G401 (cell line): ENCODE measurements around the gene LIMS1. TPM values are rescaled to one million over a fixed set of nuclear protein-coding genes. Genes with fewer than 3 reads are reported as not detected.

Source experiments
- DNase-seq: peaks from one replicate; pipeline ENCODE4 v3.0.0-alpha.2; 2015; ENCODE audit warnings: low spot score
- in situ Hi-C: cut with HindIII; loops from 2 replicates; pipeline ENCODE4 v1.10.0; 2016; ENCODE audit warnings: low sequenced_read_pairs, mixed read lengths
- total RNA-seq: library from RNA; depleted of rRNA; stranded (reverse); fragments of >200 nt; shearing (Covaris generic); gene quantifications from 2 replicates; pipeline ENCODE4 v1.2.3, GENCODE V29; 2014

Gene LIMS1
- total RNA-seq, 1 experiment from 2014 or later: 68.3 TPM

GRCh38 chr2:108604196-108604595 is 69.9 kb downstream of the LIMS1 start:
- in situ Hi-C loops: no loop called here
- DNase-seq: no peak

GRCh38 chr2:108605947-108606346 is 71.7 kb downstream of the LIMS1 start:
- no peak for DNase-seq
- in situ Hi-C loops: no loop called here

- DNase-seq: peak; percentile 28
- in situ Hi-C loops: no loop called here
These were observed 73.5 kb downstream of the LIMS1 start for GRCh38 chr2:108607706-108608301.

DNA sequence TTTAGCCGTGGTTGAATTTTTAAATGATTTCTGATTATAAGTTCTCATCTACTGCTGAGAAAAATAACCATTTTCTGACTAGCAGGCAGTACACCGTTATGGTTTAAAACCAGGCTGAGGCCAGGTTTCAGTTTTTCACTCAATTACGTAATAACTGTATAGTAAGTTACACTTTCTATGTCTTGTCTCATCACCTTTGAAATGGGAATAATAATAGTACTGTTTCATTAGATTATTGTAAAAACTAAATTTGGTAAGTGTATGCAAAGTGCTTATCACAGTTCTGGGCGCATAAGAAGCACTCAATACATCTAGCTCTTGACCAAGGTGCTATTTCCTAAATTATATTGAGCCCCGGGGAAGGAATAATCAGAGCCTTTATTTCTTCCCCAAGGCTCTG is 76.8 kb downstream of the LIMS1 start:
- no peak for DNase-seq
- in situ Hi-C loops: no loop called here

- in situ Hi-C loops: no loop called here
- no peak for DNase-seq
These were observed 77.9 kb downstream of the LIMS1 start for GRCh38 chr2:108612153-108612513.

DNA sequence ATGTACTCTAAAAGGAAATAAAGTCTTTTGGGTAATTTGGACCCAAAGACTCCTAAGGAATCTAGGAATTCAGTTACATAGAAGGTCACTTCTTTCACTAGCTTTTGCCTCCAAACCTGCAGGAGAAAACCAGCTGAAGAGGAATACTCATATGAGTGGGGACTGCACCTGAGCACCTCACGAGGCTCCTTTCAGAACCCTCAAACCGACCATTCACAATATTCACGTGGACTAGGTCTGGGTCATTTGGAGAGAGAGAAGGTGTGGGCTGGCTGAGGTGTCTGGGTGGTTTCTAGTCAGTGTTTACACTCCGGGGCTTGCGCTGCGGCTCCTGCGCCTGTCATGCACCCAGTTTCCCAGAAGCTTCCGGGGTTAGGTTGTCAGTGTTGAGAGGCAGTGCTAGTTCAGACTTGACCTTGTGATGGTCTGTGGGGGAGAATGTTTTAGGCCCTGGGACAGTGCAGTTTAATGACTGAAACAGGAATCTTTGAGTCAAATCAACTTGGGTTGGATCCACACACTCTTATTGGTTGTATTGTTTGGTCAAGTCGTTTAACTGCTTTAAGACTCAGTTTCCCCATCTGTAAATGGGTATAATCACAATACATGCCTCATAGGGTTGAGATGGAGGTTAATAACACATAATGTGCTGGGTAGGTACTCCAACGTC is 78.4 kb downstream of the LIMS1 start:
- in situ Hi-C loops: no loop called here

GRCh38 chr2:108613261-108614042 is 79.2 kb downstream of the LIMS1 start:
- no peak for DNase-seq
- in situ Hi-C loops: no loop called here

More for the DNA sequence above, 78.4 kb downstream of the LIMS1 start:
- DNase-seq: no peak

GRCh38 chr2:108614043-108614545 is 79.8 kb downstream of the LIMS1 start:
- DNase-seq: no peak
- in situ Hi-C loops: no loop called here

DNA sequence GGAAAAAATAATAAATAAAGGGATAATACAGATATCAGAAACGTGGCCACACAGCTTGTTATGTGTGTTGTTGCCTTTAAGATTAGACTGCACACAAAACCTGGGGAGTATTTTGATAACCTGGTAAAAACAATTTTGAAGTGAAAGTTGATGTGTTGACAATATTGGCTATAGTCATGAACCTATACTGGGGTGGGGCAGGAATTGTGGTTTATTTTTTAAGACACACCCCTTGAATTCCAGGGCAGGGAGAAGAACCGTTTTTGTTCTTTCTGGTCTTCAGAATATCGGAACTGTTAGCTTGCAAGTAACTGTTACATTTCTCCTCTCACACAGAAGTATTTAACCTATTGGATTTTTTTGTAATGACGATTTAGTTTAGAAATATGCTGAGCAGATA is 80.4 kb downstream of the LIMS1 start:
- in situ Hi-C loops: no loop called here
- DNase-seq: no peak

- in situ Hi-C loops: no loop called here
- no peak for DNase-seq
These were observed 81.3 kb downstream of the LIMS1 start for GRCh38 chr2:108615480-108616090.

- in situ Hi-C loops: no loop called here
- no peak for DNase-seq
These were observed 82.0 kb downstream of the LIMS1 start for GRCh38 chr2:108616318-108616717.

GRCh38 chr2:108616751-108617161 is 82.5 kb downstream of the LIMS1 start:
- DNase-seq: peak; percentile 22
- in situ Hi-C loops: no loop called here

GRCh38 chr2:108617617-108618016 is 83.3 kb downstream of the LIMS1 start:
- in situ Hi-C loops: no loop called here
- no peak for DNase-seq

- DNase-seq: no peak
- in situ Hi-C loops: no loop called here
These were observed 85.8 kb downstream of the LIMS1 start for GRCh38 chr2:108619925-108620620.

DNA sequence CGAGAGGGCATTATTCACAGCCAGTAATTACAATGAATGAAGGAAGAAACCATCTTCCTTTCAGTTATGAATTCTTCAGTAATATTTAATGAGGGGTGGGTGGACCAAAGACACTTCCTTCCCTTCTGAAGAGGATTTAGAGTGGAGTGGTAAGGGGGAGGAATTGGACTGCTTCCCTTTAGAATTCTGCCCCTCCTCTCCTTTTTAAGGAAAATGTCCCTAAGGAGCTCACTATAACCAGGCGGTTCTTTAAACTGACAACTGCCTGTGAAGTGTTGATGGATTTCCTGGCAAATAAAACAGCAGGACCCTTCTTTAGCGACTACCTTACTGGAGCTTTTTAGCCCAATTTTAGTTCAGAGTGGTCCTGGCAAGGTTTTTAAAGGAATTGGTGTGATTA is 86.4 kb downstream of the LIMS1 start:
- in situ Hi-C loops: no loop called here
- no peak for DNase-seq

GRCh38 chr2:108621087-108621559 is 86.9 kb downstream of the LIMS1 start:
- in situ Hi-C loops: no loop called here
- no peak for DNase-seq

DNA sequence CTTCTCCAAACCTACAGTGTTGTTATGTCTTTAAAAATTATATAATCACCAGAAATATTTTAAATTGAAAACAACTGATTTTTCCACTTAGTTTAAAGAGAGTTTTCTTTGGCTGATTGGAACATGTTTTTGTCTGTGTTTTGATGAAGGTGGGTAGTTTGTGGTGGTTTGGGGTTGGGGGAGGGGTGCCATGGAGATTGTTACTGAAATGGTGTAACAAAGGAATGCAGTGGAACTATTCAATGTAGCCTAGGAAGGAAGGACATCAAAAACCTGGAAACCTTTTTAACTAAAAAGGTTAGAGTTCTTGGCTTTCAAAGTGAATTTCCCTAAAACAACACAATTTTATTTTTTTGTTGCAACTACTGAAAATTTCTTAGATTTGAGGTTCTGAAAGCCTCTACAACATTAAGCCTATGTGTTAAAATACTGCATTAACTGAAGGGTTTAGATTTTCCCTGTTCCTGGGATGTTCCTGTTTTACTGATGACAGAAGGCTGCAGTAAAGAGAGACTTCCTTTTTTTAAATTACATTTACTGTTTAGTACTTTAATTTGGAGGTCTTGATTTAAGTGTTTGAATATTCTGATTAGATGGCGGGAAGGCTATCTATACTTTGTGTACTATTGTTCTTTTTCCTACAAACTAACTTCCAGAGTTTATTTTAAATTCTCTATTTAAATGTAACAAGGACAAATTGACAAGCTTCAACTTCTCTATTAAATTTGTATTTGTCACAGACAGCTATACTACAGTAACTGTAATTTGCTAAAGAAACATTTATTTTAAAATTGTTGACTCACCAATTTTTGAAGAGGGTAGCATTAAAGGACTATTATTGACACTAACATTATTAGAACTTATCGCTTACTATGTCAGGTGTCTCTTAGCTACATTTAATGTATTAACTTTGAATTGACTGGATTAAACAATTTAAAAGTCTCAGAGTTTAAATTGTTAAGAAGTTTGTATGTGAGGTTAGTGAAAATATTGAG is 87.7 kb downstream of the LIMS1 start:
- DNase-seq: no peak
- in situ Hi-C loops: no loop called here

DNA sequence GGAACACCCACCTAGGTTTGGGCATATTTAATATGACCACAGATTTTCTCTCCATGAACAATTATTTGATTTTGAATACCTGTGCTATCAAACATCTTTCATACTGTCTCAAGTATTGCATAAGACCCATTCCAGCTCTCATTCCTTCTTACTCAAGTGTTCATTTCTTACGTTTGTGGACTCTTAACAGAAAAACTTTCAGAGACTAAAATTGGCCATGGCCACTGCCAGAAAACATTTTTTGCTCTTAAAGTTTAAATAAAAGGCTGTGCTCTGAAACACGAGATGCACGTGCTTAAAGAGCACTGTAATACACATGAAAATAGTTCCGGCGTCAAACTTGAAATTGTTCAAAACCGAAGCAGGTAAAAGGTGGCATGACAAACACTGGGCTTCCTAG is 89.3 kb downstream of the LIMS1 start:
- no peak for DNase-seq
- in situ Hi-C loops: no loop called here
